IMR-90 (cell line): ENCODE data around the gene CAB39. TPM values are rescaled to one million over a fixed set of nuclear protein-coding genes. Genes with fewer than 3 reads are reported as not detected.

ENCODE experiments used
- ATAC-seq: fragments of 200-7000 bp; cut with Tn5 transposase; 2 replicates; pipeline ENCODE4 v1.9.1; 2020; ENCODE audit warnings: low read depth, mild to moderate bottlenecking, moderate library complexity
- BruUV-seq: library from RNA; stranded (reverse); fragments of 400-500 nt; replicated peaks from 2 replicates; lab custom pipeline; 2021; lab: Mats Ljungman, UMichigan
- CTCF ChIA-PET: fragments of 300-600 bp; formaldehyde crosslinking; extraction: SDS; loops from one replicate; lab custom pipeline; 2021; ENCODE audit warnings: antibody characterized with exemption; lab: Yijun Ruan, JAX
- POLR2A ChIA-PET: fragments of 300-600 bp; sonication (Branson Sonifier 250); formaldehyde crosslinking; loops from one replicate; lab custom pipeline; 2022; ENCODE audit warnings: antibody characterized with exemption; ENCODE audit not compliant: unreplicated experiment; lab: Charles Lee
- DNase-seq: peaks from one replicate; pipeline ENCODE4 v3.0.0; 2013
- H2AFZ ChIP-seq: replicated peaks from 2 replicates; pipeline ENCODE3; 2013; ENCODE audit warnings: low read length, mild to moderate bottlenecking; ENCODE audit not compliant: poor library complexity
- H2AK5ac ChIP-seq: 2 replicates; pipeline ENCODE4 v1.6.1; 2013; ENCODE audit warnings: low read depth, low read length, inconsistent platforms
- H2AK9ac ChIP-seq: replicated peaks from 2 replicates; pipeline ENCODE3; 2013; ENCODE audit warnings: mild to moderate bottlenecking, low read depth, low read length, moderate library complexity; ENCODE audit not compliant: poor library complexity
- H2BK120ac ChIP-seq: 2 replicates; pipeline ENCODE4 v1.6.1; 2013; ENCODE audit warnings: low read depth, low read length, inconsistent platforms
- H2BK15ac ChIP-seq: 3 replicates; pipeline ENCODE4 v1.6.1; 2013; ENCODE audit warnings: low read depth, low read length, inconsistent platforms
- H2BK20ac ChIP-seq: 2 replicates; pipeline ENCODE4 v1.6.1; 2013; ENCODE audit warnings: low read depth, mild to moderate bottlenecking, inconsistent platforms, low read length, moderate library complexity
- H2BK5ac ChIP-seq: 2 replicates; pipeline ENCODE4 v1.6.1; 2013; ENCODE audit warnings: mild to moderate bottlenecking, low read depth, low read length, inconsistent platforms; ENCODE audit not compliant: poor library complexity, severe bottlenecking
- H3K14ac ChIP-seq: replicated peaks from 2 replicates; pipeline ENCODE4 v1.6.1; 2013; ENCODE audit warnings: low read depth, low read length, inconsistent platforms
- H3K18ac ChIP-seq: 2 replicates; pipeline ENCODE4 v1.6.1; 2013; ENCODE audit warnings: low read depth, low read length, control low read depth
- H3K23ac ChIP-seq: 2 replicates; pipeline ENCODE4 v1.6.1; 2013; ENCODE audit warnings: low read depth, low read length, inconsistent platforms
- H3K27ac ChIP-seq: 2 replicates; pipeline ENCODE4 v1.5.1; 2013; ENCODE audit warnings: mild to moderate bottlenecking, control low read depth, low read length; ENCODE audit not compliant: insufficient read depth
- H3K27me3 ChIP-seq: 2 replicates; pipeline ENCODE4 v1.6.1; 2013; ENCODE audit warnings: low read length; ENCODE audit not compliant: control insufficient read depth, insufficient read depth
- H3K36me3 ChIP-seq: 2 replicates; pipeline ENCODE4 v1.6.1; 2013; ENCODE audit warnings: low read length, mixed read lengths; ENCODE audit not compliant: control insufficient read depth, insufficient read depth
- H3K4ac ChIP-seq: 2 replicates; pipeline ENCODE4 v1.6.1; 2013; ENCODE audit warnings: low read depth, low read length, inconsistent platforms
- H3K4me1 ChIP-seq: 2 replicates; pipeline ENCODE4 v1.6.1; 2013; ENCODE audit warnings: low read length, mixed read lengths; ENCODE audit not compliant: control insufficient read depth, insufficient read depth
- H3K4me2 ChIP-seq: 2 replicates; pipeline ENCODE4 v1.6.1; 2013; ENCODE audit warnings: low read depth, mild to moderate bottlenecking, control low read depth, low read length, moderate library complexity
- H3K4me3 ChIP-seq: 2 replicates; pipeline ENCODE4 v1.5.1; 2013; ENCODE audit warnings: low read depth, mild to moderate bottlenecking, control low read depth, low read length, moderate library complexity; ENCODE audit not compliant: insufficient read depth
- H3K56ac ChIP-seq: 2 replicates; pipeline ENCODE4 v1.6.1; 2013; ENCODE audit warnings: low read length, inconsistent platforms; ENCODE audit not compliant: insufficient read depth; ENCODE audit errors: extremely low read depth
- H3K79me1 ChIP-seq, 2 experiments: 2 replicates each; pipeline ENCODE4 v1.6.1; 2013; ENCODE audit warnings: low read length in 2 of 2, inconsistent platforms in 1 of 2, low read depth in 1 of 2
- H3K9ac ChIP-seq: 2 replicates; pipeline ENCODE4 v1.6.1; 2013; ENCODE audit warnings: low read depth, low read length, control low read depth
- H3K9me1 ChIP-seq: 2 replicates; pipeline ENCODE4 v1.6.1; 2013; ENCODE audit warnings: low read length, inconsistent platforms; ENCODE audit not compliant: insufficient read depth
- H3K9me3 ChIP-seq: 2 replicates; pipeline ENCODE4 v1.6.1; 2013; ENCODE audit warnings: low read length; ENCODE audit not compliant: control insufficient read depth, insufficient read depth
- H4K20me1 ChIP-seq: 2 replicates; pipeline ENCODE4 v1.6.1; 2013; ENCODE audit warnings: low read length, inconsistent platforms; ENCODE audit not compliant: insufficient read depth
- H4K5ac ChIP-seq: 2 replicates; pipeline ENCODE4 v1.6.1; 2013; ENCODE audit warnings: mild to moderate bottlenecking, low read depth, low read length, control low read depth
- H4K8ac ChIP-seq, 2 experiments: 2 replicates each; pipeline ENCODE4 v1.6.1; 2013; ENCODE audit warnings: low read depth in 2 of 2, low read length in 2 of 2, control low read depth in 1 of 2, inconsistent platforms in 1 of 2
- H4K91ac ChIP-seq: 2 replicates; pipeline ENCODE4 v1.6.1; 2013; ENCODE audit warnings: low read depth, low read length, inconsistent platforms; ENCODE audit not compliant: insufficient read depth
- CEBPB ChIP-seq: IDR thresholded peaks from 2 replicates; pipeline ENCODE4 v1.6.1; 2012; ENCODE audit warnings: low read depth, low read length, improper control_type of control experiment
- CHD1 ChIP-seq: IDR thresholded peaks from 2 replicates; pipeline ENCODE4 v1.6.1; 2012; ENCODE audit warnings: low read depth, low read length, improper control_type of control experiment
- CTCF ChIP-seq: conservative IDR thresholded peaks from 2 replicates; pipeline ENCODE4 v1.5.1; 2012; ENCODE audit warnings: mild to moderate bottlenecking, low read depth, low read length, improper control_type of control experiment
- NFE2L2 ChIP-seq: fragments of 150-350 bp; IDR thresholded peaks from 2 replicates; pipeline ENCODE4 v1.6.1; 2016; ENCODE audit warnings: low read depth, mild to moderate bottlenecking, low read length
- RAD21 ChIP-seq: IDR thresholded peaks from 2 replicates; pipeline ENCODE4 v1.6.1; 2012; ENCODE audit warnings: low read length, improper control_type of control experiment
- RCOR1 ChIP-seq: IDR thresholded peaks from 2 replicates; pipeline ENCODE4 v1.6.1; 2012; ENCODE audit warnings: mild to moderate bottlenecking, low read length, improper control_type of control experiment; ENCODE audit not compliant: insufficient replicate concordance
- RFX5 ChIP-seq: IDR thresholded peaks from 2 replicates; pipeline ENCODE4 v1.8.0; 2012; ENCODE audit warnings: low read depth, mild to moderate bottlenecking, low read length, moderate library complexity
- SMC3 ChIP-seq: fragments of 150-350 bp; IDR thresholded peaks from 2 replicates; pipeline ENCODE4 v1.6.1; 2016; ENCODE audit warnings: low read depth, mild to moderate bottlenecking, antibody characterized with exemption, low read length, moderate library complexity
- USF2 ChIP-seq: fragments of 150-350 bp; IDR thresholded peaks from 2 replicates; pipeline ENCODE4 v1.6.1; 2017; ENCODE audit warnings: mild to moderate bottlenecking, antibody characterized with exemption, low read length, low read depth
- WGBS, 2 experiments: methylation state at CpG; one replicate each; pipeline versions ENCODE4 v1.1.5 to v1.1.7; 2013; ENCODE audit warnings: missing lambda C conversion rate in 2 of 2; ENCODE audit not compliant: insufficient read length in 1 of 2; ENCODE audit errors: extremely low coverage in 2 of 2; 5-methylcytosine and 5-hydroxymethylcytosine counted together
- dilution Hi-C: fragments of 300-500 bp; cut with HindIII; formaldehyde crosslinking; loops from one replicate; pipeline ENCODE4 v1.14.3; 2018; ENCODE audit warnings: low sequenced_read_pairs; ENCODE audit not compliant: unreplicated experiment
- in situ Hi-C: fragments of 300-500 bp; cut with MboI; formaldehyde crosslinking; loops from 3 replicates; pipeline ENCODE4 v1.14.3; 2019; ENCODE audit warnings: low sequenced_read_pairs, inconsistent platforms, mixed read lengths
- intact Hi-C: fragments of 100-400 bp; cut with micrococcal nuclease; formaldehyde crosslinking; loops from 2 replicates; pipeline ENCODE4 v1.10.0; 2022
- polyA plus RNA-seq, 3 experiments: library from polyadenylated mRNA; depleted of rRNA; stranded (reverse); fragments of >200 nt; gene quantifications; 2 replicates each; pipeline ENCODE4 v1.2.3, GENCODE V29; 2012; ENCODE audit warnings: low replicate concordance in 1 of 3
- total RNA-seq: library from RNA; depleted of rRNA; stranded (reverse); fragments of >200 nt; gene quantifications from 2 replicates; pipeline ENCODE4 v1.2.3, GENCODE V29; 2012

CAB39 gene
- total and polyA plus RNA-seq, 2 of the 4 experiments (the other 2 are of a cell fraction), result 38.2 to 71.7 TPM

- no peak overlapping the region for H4K91ac ChIP-seq
- no peak overlapping the region for H4K8ac ChIP-seq
- H3K4me3 ChIP-seq, result no peak overlapping the region
- peaks cover 10% of the 10 kb centered on the region for H3K36me3 ChIP-seq
- peaks cover 82% of the 10 kb centered on the region for H4K20me1 ChIP-seq
- no peak overlapping the region for H2AK5ac ChIP-seq
- H3K9me1 ChIP-seq, result peaks cover 24% of the 10 kb centered on the region
- H3K79me1 ChIP-seq, result peaks cover 4 to 52% of the 10 kb centered on the region in 2 experiments; a peak in 3 of 4 replicates
- intact Hi-C loops, result loop anchor here (5.0 kb wide), 1 partner anchor 38 kb away; no protein-coding TSS in a partner anchor
- ChIA-PET CTCF (no interaction called here), POLR2A (no interaction called here)
- H2BK120ac ChIP-seq, result no peak overlapping the region
- TF ChIP-seq SMC3, result no peak
- no peak for TF ChIP-seq CHD1
- TF ChIP-seq RCOR1, result no peak
- TF ChIP-seq NFE2L2, result no peak
- TF ChIP-seq RAD21, result no peak
- TF ChIP-seq RFX5, result no peak
- no peak for TF ChIP-seq CEBPB
- TF ChIP-seq CTCF, result no peak
- TF ChIP-seq USF2, result no peak
- H4K5ac ChIP-seq, result no peak overlapping the region
- no peak overlapping the region for H3K14ac ChIP-seq
- H3K23ac ChIP-seq, result 0 out of 2 replicates have a peak overlapping the region, but pooled peaks have one; percentile 21
- H2BK20ac ChIP-seq, result no peak overlapping the region
- no peak overlapping the region for H2AK9ac ChIP-seq
- H3K27me3 ChIP-seq, result no peaks in the 10 kb centered on the region
- no peak overlapping the region for H3K27ac ChIP-seq
- BruUV-seq, result no TSS peak
- H2BK5ac ChIP-seq, result no peak overlapping the region
- H2AFZ ChIP-seq, result no peak overlapping the region
- H3K4ac ChIP-seq, result no peak overlapping the region
- H3K9ac ChIP-seq, result no peak overlapping the region
- dilution Hi-C loops, result no loop called here
- no peak overlapping the region for H3K4me2 ChIP-seq
- in situ Hi-C loops, result loop anchor here (5.0 kb wide), 1 partner anchor 88 kb away; no protein-coding TSS in a partner anchor
- H3K4me1 ChIP-seq, result peaks cover 26% of the 10 kb centered on the region
- H2BK15ac ChIP-seq, result no peak overlapping the region
- ATAC-seq (no peak), DNase-seq (no peak)
- H3K18ac ChIP-seq, result no peak overlapping the region
- H3K56ac ChIP-seq, result no peak overlapping the region
- WGBS, 2 experiments, result no CpG with 5 or more reads among the region's 3 CpGs
- H3K9me3 ChIP-seq, result no peaks in the 10 kb centered on the region
Observed at GRCh38 chr2:230719340-230719739, 6.7 kb downstream of the CAB39 start.
